ENCODE results near the gene MICALL2.

MICALL2 gene

GRCh38 chr7:1433128-1433920, 25.9 kb downstream of the MICALL2 start:
- DNase-seq (ENCODE audit: low spot score) = no peak

- peak; percentile 71 for DNase-seq (ENCODE audit: low spot score)
These were observed 26.7 kb downstream of the MICALL2 start for GRCh38 chr7:1432411-1433082.

GRCh38 chr7:1431634-1432380, 27.5 kb downstream of the MICALL2 start:
- no peak for DNase-seq (ENCODE audit: low spot score)

- no peak for DNase-seq (ENCODE audit: low spot score)
These were observed 28.0 kb downstream of the MICALL2 start for GRCh38 chr7:1431226-1431625.

- DNase-seq (ENCODE audit: low spot score) = no peak
These were observed 29.0 kb downstream of the MICALL2 start for GRCh38 chr7:1430056-1430845.

GRCh38 chr7:1428941-1429501, 30.2 kb downstream of the MICALL2 start:
- DNase-seq (ENCODE audit: low spot score) = no peak

- no peak for DNase-seq (ENCODE audit: low spot score)
These were observed 32.1 kb downstream of the MICALL2 start for GRCh38 chr7:1427064-1427657.

GRCh38 chr7:1426474-1426873, 32.8 kb downstream of the MICALL2 start:
- no peak for DNase-seq (ENCODE audit: low spot score)

GRCh38 chr7:1425292-1426136, 33.8 kb downstream of the MICALL2 start:
- no peak for DNase-seq (ENCODE audit: low spot score)

GRCh38 chr7:1424041-1424440, 35.2 kb downstream of the MICALL2 start:
- no peak for DNase-seq (ENCODE audit: low spot score)

GRCh38 chr7:1423264-1423811, 35.9 kb downstream of the MICALL2 start:
- no peak for DNase-seq (ENCODE audit: low spot score)

GRCh38 chr7:1422512-1423263, 36.6 kb downstream of the MICALL2 start:
- DNase-seq (ENCODE audit: low spot score) = no peak

- DNase-seq (ENCODE audit: low spot score) = no peak
These were observed 37.3 kb downstream of the MICALL2 start for GRCh38 chr7:1421946-1422345.

GRCh38 chr7:1421020-1421790, 38.1 kb downstream of the MICALL2 start:
- DNase-seq (ENCODE audit: low spot score) = no peak

- DNase-seq (ENCODE audit: low spot score) = no peak
These were observed 39.6 kb downstream of the MICALL2 start for GRCh38 chr7:1419688-1420087.

- DNase-seq (ENCODE audit: low spot score) = no peak
These were observed 40.0 kb downstream of the MICALL2 start for GRCh38 chr7:1419310-1419634.

- no peak for DNase-seq (ENCODE audit: low spot score)
These were observed 40.6 kb downstream of the MICALL2 start for GRCh38 chr7:1418505-1419309.

All from CD4-positive, alpha-beta T cell treated with Interleukin-6 at 100 ng/mL for 8 hours (primary cell).